MM.1S (cell line): Measurements from ENCODE around the gene MOB3B.

Experiments used
- DNase-seq: peaks from one replicate; pipeline ENCODE4 v3.0.0-alpha.2; 2015
- H2AFZ ChIP-seq: fragments of 300-600 bp; sonication (generic); 2 replicates; pipeline ENCODE4 v1.6.0; 2016; ENCODE audit warnings: antibody characterized with exemption, low read length
- H3F3A ChIP-seq: fragments of 300-600 bp; sonication (generic); 2 replicates; pipeline ENCODE4 v1.6.1; 2016; ENCODE audit warnings: mild to moderate bottlenecking, antibody characterized with exemption, low read length, moderate library complexity, mixed read lengths; ENCODE audit not compliant: insufficient read depth
- H3K27ac ChIP-seq: fragments of 300-600 bp; sonication (generic); 2 replicates; pipeline ENCODE4 v1.5.1; 2016; ENCODE audit warnings: mild to moderate bottlenecking, low read length
- H3K27me3 ChIP-seq: fragments of 300-600 bp; sonication (generic); replicated peaks from 2 replicates; pipeline ENCODE4 v1.6.0; 2016; ENCODE audit warnings: low read length; ENCODE audit not compliant: insufficient read depth
- H3K36me3 ChIP-seq: fragments of 300-600 bp; sonication (generic); replicated peaks from 2 replicates; pipeline ENCODE4 v1.6.1; 2016; ENCODE audit warnings: mild to moderate bottlenecking, low read length, mixed read lengths; ENCODE audit not compliant: insufficient read depth
- H3K4me1 ChIP-seq: fragments of 300-600 bp; sonication (generic); 2 replicates; pipeline ENCODE4 v1.6.1; 2016; ENCODE audit warnings: low read length, mixed read lengths
- H3K4me2 ChIP-seq: fragments of 300-600 bp; sonication (generic); 2 replicates; pipeline ENCODE4 v1.6.0; 2016; ENCODE audit warnings: low read depth, low read length
- H3K4me3 ChIP-seq: fragments of 300-600 bp; sonication (generic); 2 replicates; pipeline ENCODE4 v1.5.1; 2016; ENCODE audit warnings: low read length, mixed read lengths
- H3K79me2 ChIP-seq: fragments of 300-600 bp; sonication (generic); 2 replicates; pipeline ENCODE4 v1.6.1; 2016; ENCODE audit warnings: mixed run types, low read length, mixed read lengths
- H3K9ac ChIP-seq: fragments of 300-600 bp; sonication (generic); 2 replicates; pipeline ENCODE4 v1.6.1; 2016; ENCODE audit warnings: low read length, mixed read lengths
- H3K9me2 ChIP-seq: fragments of 300-600 bp; sonication (generic); replicated peaks from 2 replicates; pipeline ENCODE4 v1.6.1; 2016; ENCODE audit warnings: mild to moderate bottlenecking, low read length, mixed read lengths; ENCODE audit not compliant: insufficient read depth
- H3K9me3 ChIP-seq: fragments of 300-600 bp; sonication (generic); replicated peaks from 2 replicates; pipeline ENCODE4 v1.6.1; 2016; ENCODE audit warnings: mild to moderate bottlenecking, low read length, mixed read lengths; ENCODE audit not compliant: insufficient read depth
- H4K20me1 ChIP-seq: fragments of 300-600 bp; sonication (generic); 2 replicates; pipeline ENCODE4 v1.6.1; 2016; ENCODE audit warnings: mild to moderate bottlenecking, low read length, moderate library complexity, mixed read lengths; ENCODE audit not compliant: insufficient read depth
- EZH2 ChIP-seq: fragments of 300-600 bp; sonication (generic); optimal IDR thresholded peaks from 2 replicates; pipeline ENCODE3; 2017; ENCODE audit warnings: low read depth, mild to moderate bottlenecking, antibody characterized with exemption, low read length, mixed read lengths
- EZH2phosphoT487 ChIP-seq: fragments of 300-600 bp; sonication (generic); IDR thresholded peaks from 2 replicates; pipeline ENCODE4 v1.6.1; 2018; ENCODE audit warnings: antibody characterized with exemption, low read length
- TF ChIP-seq, protein P1 (sequence below): fragments of 300-600 bp; sonication (generic); IDR thresholded peaks from 2 replicates; pipeline ENCODE4 v1.5.1; 2016; ENCODE audit warnings: antibody characterized with exemption, low read length, mixed read lengths

Gene MOB3B

DNA sequence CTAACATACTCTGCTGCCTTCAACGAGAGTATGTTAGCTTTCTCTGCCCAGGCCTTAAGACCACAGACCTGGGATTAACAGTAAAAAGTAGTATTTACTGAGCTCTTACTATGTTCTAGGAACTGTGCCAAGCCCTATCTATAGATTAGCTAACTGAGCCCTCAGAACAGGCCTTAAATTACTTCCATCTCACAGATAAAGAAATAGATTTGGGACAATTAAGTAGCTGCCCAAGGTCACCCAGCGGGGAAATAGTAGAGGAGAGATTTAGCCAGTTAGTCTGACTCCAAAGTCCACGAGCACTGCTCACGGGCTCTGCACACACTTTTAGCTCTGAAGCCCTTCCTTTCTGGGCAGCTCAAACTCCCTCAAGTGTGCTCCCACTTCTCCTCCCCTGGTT, 168.1 kb downstream of the MOB3B start:
- Histone ChIP-seq H3K36me3 (no peaks in the 10 kb centered on the region), H3K4me1 (peaks cover 15% of the 10 kb centered on the region), H3K9me2 (no peaks in the 10 kb centered on the region), H3K9me3 (no peaks in the 10 kb centered on the region), H2AFZ (no peak overlapping the region), H3K9ac (no peak overlapping the region), H3K79me2 (no peaks in the 10 kb centered on the region), H3K4me3 (no peak overlapping the region), H3F3A (peaks cover 11% of the 10 kb centered on the region), H3K27me3 (no peaks in the 10 kb centered on the region), H4K20me1 (no peaks in the 10 kb centered on the region), H3K27ac (no peak overlapping the region), H3K4me2 (no peak overlapping the region)
- TF ChIP-seq EZH2 (no peak), EZH2phosphoT487 (no peak)
- TF ChIP-seq, protein P1, sequence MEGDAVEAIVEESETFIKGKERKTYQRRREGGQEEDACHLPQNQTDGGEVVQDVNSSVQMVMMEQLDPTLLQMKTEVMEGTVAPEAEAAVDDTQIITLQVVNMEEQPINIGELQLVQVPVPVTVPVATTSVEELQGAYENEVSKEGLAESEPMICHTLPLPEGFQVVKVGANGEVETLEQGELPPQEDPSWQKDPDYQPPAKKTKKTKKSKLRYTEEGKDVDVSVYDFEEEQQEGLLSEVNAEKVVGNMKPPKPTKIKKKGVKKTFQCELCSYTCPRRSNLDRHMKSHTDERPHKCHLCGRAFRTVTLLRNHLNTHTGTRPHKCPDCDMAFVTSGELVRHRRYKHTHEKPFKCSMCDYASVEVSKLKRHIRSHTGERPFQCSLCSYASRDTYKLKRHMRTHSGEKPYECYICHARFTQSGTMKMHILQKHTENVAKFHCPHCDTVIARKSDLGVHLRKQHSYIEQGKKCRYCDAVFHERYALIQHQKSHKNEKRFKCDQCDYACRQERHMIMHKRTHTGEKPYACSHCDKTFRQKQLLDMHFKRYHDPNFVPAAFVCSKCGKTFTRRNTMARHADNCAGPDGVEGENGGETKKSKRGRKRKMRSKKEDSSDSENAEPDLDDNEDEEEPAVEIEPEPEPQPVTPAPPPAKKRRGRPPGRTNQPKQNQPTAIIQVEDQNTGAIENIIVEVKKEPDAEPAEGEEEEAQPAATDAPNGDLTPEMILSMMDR: no peak
- DNase-seq: no peak

DNA sequence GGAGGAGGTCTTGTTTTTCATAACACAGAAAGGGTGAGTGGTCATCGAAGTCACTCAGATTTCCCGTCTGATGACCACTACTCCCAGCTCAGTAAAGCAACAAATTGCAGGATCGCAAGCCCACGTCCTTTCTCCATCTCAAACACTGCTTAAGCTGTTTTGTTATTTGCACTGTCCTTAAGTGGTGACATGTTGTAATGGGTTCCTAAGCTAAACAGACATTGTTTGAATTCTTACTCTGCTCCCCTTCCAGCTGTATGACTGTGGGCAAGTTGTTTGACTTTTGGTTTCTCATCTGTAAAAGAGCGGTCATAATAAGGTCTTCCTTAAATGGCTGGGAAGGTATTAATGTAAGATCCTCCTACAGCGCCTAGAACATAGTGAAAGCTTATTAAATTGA, 169.9 kb downstream of the MOB3B start:
- no peaks in the 10 kb centered on the region for H3K79me2 ChIP-seq
- no peaks in the 10 kb centered on the region for H3F3A ChIP-seq
- H3K36me3 ChIP-seq: no peaks in the 10 kb centered on the region
- H3K9me3 ChIP-seq: no peaks in the 10 kb centered on the region
- no peaks in the 10 kb centered on the region for H4K20me1 ChIP-seq
- H3K27ac ChIP-seq: no peak overlapping the region
- no peak overlapping the region for H3K9ac ChIP-seq
- TF ChIP-seq EZH2phosphoT487: no peak
- TF ChIP-seq EZH2: no peak
- TF ChIP-seq, protein P1: no peak
- H3K27me3 ChIP-seq: no peaks in the 10 kb centered on the region
- no peak overlapping the region for H3K4me2 ChIP-seq
- H2AFZ ChIP-seq: no peak overlapping the region
- H3K9me2 ChIP-seq: no peaks in the 10 kb centered on the region
- no peak for DNase-seq
- H3K4me3 ChIP-seq: no peak overlapping the region
- no peaks in the 10 kb centered on the region for H3K4me1 ChIP-seq

DNA sequence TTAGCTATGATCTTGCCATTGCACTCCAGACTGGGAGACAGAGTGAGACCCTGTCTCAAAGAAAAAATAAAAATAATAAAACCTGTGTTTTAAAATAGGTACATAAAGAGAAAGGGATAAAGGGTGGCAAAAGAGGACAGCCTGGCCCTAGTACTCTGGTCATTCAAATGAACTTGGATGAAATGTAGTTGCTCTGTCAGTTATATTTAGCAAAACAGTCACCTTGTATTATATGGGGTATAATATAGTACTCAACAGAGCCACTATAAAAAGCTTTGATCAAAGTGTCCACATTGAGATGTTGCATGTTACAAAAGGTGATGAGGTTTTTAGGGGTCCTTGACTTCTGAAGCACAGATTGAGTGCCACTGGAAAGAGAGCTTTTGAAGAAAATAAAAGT, 171.6 kb downstream of the MOB3B start:
- no peak for TF ChIP-seq EZH2phosphoT487
- no peak for TF ChIP-seq EZH2
- Histone ChIP-seq H3K4me3 (no peak overlapping the region), H3K9me2 (no peaks in the 10 kb centered on the region), H3K9me3 (no peaks in the 10 kb centered on the region), H3K4me1 (no peaks in the 10 kb centered on the region), H3K27me3 (no peaks in the 10 kb centered on the region), H4K20me1 (no peaks in the 10 kb centered on the region), H3K79me2 (no peaks in the 10 kb centered on the region), H3K36me3 (no peaks in the 10 kb centered on the region), H3K27ac (no peak overlapping the region), H2AFZ (no peak overlapping the region), H3F3A (no peaks in the 10 kb centered on the region), H3K4me2 (no peak overlapping the region), H3K9ac (no peak overlapping the region)
- no peak for DNase-seq

DNA sequence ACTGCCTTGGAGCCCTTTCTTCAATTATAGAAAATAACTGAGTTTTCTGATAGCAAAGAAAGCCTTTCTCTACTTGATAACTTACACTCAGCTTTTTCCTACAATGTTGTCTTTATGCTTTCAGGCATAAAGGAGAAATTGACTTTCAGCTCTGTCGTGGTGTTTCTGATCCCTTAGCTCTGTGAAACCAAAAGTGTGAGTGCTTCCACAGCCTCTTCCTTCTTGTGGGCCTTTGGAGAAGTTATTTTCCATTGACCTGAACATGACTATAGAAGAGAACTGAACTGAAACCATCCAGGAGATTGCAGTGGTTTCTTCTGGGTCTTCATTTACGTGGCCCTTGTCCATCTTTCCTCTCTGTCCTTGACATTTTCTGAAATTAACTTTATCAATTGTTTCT, 173.2 kb downstream of the MOB3B start:
- Histone ChIP-seq H3K4me3 (no peak overlapping the region), H3K36me3 (no peaks in the 10 kb centered on the region), H4K20me1 (no peaks in the 10 kb centered on the region), H3K79me2 (no peaks in the 10 kb centered on the region), H3K9me2 (no peaks in the 10 kb centered on the region), H3K4me1 (peaks cover 8% of the 10 kb centered on the region; the same call in 1 of the 2 replicates), H3F3A (no peaks in the 10 kb centered on the region), H3K9me3 (no peaks in the 10 kb centered on the region), H3K9ac (no peak overlapping the region), H3K4me2 (no peak overlapping the region), H2AFZ (no peak overlapping the region), H3K27me3 (no peaks in the 10 kb centered on the region), H3K27ac (no peak overlapping the region)
- TF ChIP-seq EZH2: no peak
- TF ChIP-seq, protein P1: no peak
- TF ChIP-seq EZH2phosphoT487: no peak
- no peak for DNase-seq
